Measurements from ENCODE around the gene KCNJ6. TPM values are rescaled to one million over a fixed set of nuclear protein-coding genes. Genes with fewer than 3 reads are reported as not detected.

Gene KCNJ6
- total and polyA plus RNA-seq, 5 donors from 2014 or later, result not detected

DNA sequence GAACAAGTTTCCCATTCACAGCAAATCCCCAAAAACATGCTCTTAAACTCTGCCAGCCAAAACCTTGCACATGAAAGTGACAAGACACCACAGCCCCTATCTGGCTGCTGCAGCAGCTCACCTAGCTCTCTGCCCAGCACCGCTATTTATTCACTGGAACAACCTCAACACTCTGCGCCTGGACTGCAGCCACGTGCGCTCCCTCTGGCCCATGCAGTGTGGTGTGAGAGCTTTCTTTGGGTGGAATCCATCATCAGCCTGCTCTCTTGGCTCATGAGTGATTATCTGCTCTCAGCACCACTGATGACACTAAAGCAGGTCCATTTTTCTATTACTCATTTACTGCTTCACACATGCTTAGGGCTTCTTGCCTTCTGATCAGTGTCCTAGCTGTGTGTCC lies 11.4 kb downstream of the KCNJ6 start:
- Mint-ChIP-seq H3K9me3 (peaks cover 0 to 3% (median 0%) of the 10 kb centered on the region in 7 donors), H3K27ac (no peak overlapping the region), H3K4me1 (no peaks in the 10 kb centered on the region), H3K4me3 (no peak overlapping the region), H3K27me3 (peaks cover 2% of the 10 kb centered on the region), H3K36me3 (no peaks in the 10 kb centered on the region)
- ATAC-seq (ENCODE audit: low read depth in 2 of 2), result no peak
- Histone ChIP-seq H3K4me3 (ENCODE audit: low read depth, low read length) (no peak overlapping the region), H3K36me3 (ENCODE audit: control insufficient read depth, insufficient read depth, low read length) (no peaks in the 10 kb centered on the region), H3K9me3 (ENCODE audit: control insufficient read depth in 2 of 2, low read length in 2 of 2) (no peaks in the 10 kb centered on the region), H3K4me1 (ENCODE audit: control insufficient read depth, insufficient read depth, low read length, poor library complexity, severe bottlenecking) (no peaks in the 10 kb centered on the region), H3K27me3 (ENCODE audit: control insufficient read depth, insufficient read depth, low read length) (no peaks in the 10 kb centered on the region), H3K27ac (ENCODE audit: insufficient read depth, low read length, poor library complexity, severe bottlenecking) (no peak overlapping the region)
- no peak for DNase-seq

GRCh38 chr21:37903396-37903795 lies 12.9 kb downstream of the KCNJ6 start:
- no peaks in the 10 kb centered on the region for H3K27me3 Mint-ChIP-seq
- no peaks in the 10 kb centered on the region for H3K36me3 ChIP-seq (ENCODE audit: control insufficient read depth, insufficient read depth, low read length)
- ATAC-seq (ENCODE audit: low read depth in 2 of 2) (no peak), DNase-seq (no peak)
- H3K4me1 Mint-ChIP-seq, result no peaks in the 10 kb centered on the region
- peaks cover 0 to 3% (median 0%) of the 10 kb centered on the region in 7 donors for H3K9me3 Mint-ChIP-seq
- no peaks in the 10 kb centered on the region for H3K27me3 ChIP-seq (ENCODE audit: control insufficient read depth, insufficient read depth, low read length)
- H3K27ac Mint-ChIP-seq, result no peak overlapping the region
- H3K4me1 ChIP-seq (ENCODE audit: control insufficient read depth, insufficient read depth, low read length, poor library complexity, severe bottlenecking), result no peaks in the 10 kb centered on the region
- H3K4me3 Mint-ChIP-seq, result no peak overlapping the region
- H3K9me3 ChIP-seq (ENCODE audit: control insufficient read depth in 2 of 2, low read length in 2 of 2), result no peaks in the 10 kb centered on the region
- no peaks in the 10 kb centered on the region for H3K36me3 Mint-ChIP-seq
- no peak overlapping the region for H3K27ac ChIP-seq (ENCODE audit: insufficient read depth, low read length, poor library complexity, severe bottlenecking)
- no peak overlapping the region for H3K4me3 ChIP-seq (ENCODE audit: low read depth, low read length)

DNA sequence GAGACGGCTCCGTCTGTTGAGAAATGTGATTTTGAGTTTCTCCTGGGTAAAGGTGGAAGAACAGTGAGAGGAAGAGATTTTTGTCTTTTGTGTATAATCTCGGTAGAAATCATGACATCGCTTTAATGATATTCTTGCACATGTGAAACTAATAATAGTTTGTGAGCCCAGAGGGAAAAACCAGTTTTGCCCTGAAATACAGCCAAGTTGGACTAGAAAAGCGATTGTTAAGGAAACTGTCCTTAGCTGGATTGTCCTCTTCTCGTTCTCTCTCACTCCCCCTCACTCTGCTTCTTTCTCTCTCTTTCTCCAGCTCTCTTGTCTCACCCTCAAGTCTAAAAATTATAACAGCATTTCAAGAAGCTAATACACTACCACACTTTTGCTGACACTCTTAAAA lies 17.1 kb downstream of the KCNJ6 start:
- no peaks in the 10 kb centered on the region for H3K36me3 Mint-ChIP-seq
- no peaks in the 10 kb centered on the region for H3K4me1 Mint-ChIP-seq
- no peak overlapping the region for H3K27ac ChIP-seq (ENCODE audit: insufficient read depth, low read length, poor library complexity, severe bottlenecking)
- H3K27ac Mint-ChIP-seq, result no peak overlapping the region
- H3K4me3 ChIP-seq (ENCODE audit: low read depth, low read length), result no peak overlapping the region
- H3K9me3 ChIP-seq (ENCODE audit: control insufficient read depth in 2 of 2, low read length in 2 of 2), result no peaks in the 10 kb centered on the region
- no peaks in the 10 kb centered on the region for H3K4me1 ChIP-seq (ENCODE audit: control insufficient read depth, insufficient read depth, low read length, poor library complexity, severe bottlenecking)
- H3K9me3 Mint-ChIP-seq, result peaks cover 0 to 2% (median 0%) of the 10 kb centered on the region in 7 donors
- no peak overlapping the region for H3K4me3 Mint-ChIP-seq
- no peak for DNase-seq
- H3K36me3 ChIP-seq (ENCODE audit: control insufficient read depth, insufficient read depth, low read length), result no peaks in the 10 kb centered on the region
- ATAC-seq (ENCODE audit: low read depth in 2 of 2), result no peak
- H3K27me3 ChIP-seq (ENCODE audit: control insufficient read depth, insufficient read depth, low read length), result no peaks in the 10 kb centered on the region
- no peaks in the 10 kb centered on the region for H3K27me3 Mint-ChIP-seq

DNA sequence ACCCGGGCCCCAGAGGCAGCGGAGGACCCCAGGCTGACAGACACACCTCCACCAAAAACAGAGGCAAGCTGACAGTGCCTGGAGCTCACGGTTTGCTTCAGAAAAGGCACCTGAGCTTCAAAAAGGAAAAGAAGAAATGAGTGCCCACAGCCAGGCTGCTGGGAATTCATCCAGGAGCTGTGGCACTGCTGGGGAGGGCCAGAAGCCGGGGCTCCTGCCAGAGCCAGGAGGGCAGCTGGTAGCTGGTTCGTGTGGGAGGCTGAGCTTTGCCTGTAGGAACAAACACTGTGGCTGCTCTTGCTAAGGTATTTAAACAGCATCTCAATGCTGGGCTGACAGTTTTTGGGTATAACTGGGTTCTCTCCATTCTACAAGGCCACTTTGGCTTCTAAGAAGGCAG lies 19.5 kb downstream of the KCNJ6 start:
- Histone ChIP-seq H3K36me3 (ENCODE audit: control insufficient read depth, insufficient read depth, low read length) (no peaks in the 10 kb centered on the region), H3K27me3 (ENCODE audit: control insufficient read depth, insufficient read depth, low read length) (no peaks in the 10 kb centered on the region), H3K4me3 (ENCODE audit: low read depth, low read length) (no peak overlapping the region), H3K4me1 (ENCODE audit: control insufficient read depth, insufficient read depth, low read length, poor library complexity, severe bottlenecking) (no peaks in the 10 kb centered on the region), H3K9me3 (ENCODE audit: control insufficient read depth in 2 of 2, low read length in 2 of 2) (no peaks in the 10 kb centered on the region), H3K27ac (ENCODE audit: insufficient read depth, low read length, poor library complexity, severe bottlenecking) (no peak overlapping the region)
- no peak for DNase-seq
- H3K36me3 Mint-ChIP-seq, result no peaks in the 10 kb centered on the region
- H3K27ac Mint-ChIP-seq, result no peak overlapping the region
- H3K4me1 Mint-ChIP-seq, result no peaks in the 10 kb centered on the region
- peaks cover 4% of the 10 kb centered on the region for H3K27me3 Mint-ChIP-seq
- H3K9me3 Mint-ChIP-seq, result peaks cover 0 to 2% (median 0%) of the 10 kb centered on the region in 7 donors
- H3K4me3 Mint-ChIP-seq, result no peak overlapping the region
- no peak for ATAC-seq (ENCODE audit: low read depth in 2 of 2)

DNA sequence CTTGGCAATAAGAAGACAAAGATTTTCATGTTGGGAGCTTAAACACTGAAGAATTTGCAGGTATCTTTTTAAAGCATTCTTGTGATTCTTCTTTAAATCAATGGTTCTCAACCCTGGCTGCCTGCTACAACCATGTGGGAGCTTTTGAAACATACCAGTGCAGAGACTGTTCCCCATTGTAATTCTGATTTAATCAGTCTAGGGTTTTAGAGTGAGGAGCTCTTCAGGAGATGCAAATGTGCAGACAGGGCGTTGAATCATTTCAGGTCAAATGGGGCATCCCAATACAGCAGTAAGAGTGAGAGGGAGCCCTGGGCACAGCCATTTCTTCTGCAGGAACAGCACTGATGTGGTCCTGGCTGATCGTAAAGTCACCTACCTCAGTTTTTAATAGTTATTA lies 24.3 kb downstream of the KCNJ6 start:
- Histone ChIP-seq H3K27me3 (ENCODE audit: control insufficient read depth, insufficient read depth, low read length) (no peaks in the 10 kb centered on the region), H3K27ac (ENCODE audit: insufficient read depth, low read length, poor library complexity, severe bottlenecking) (no peak overlapping the region), H3K36me3 (ENCODE audit: control insufficient read depth, insufficient read depth, low read length) (no peaks in the 10 kb centered on the region), H3K4me3 (ENCODE audit: low read depth, low read length) (no peak overlapping the region), H3K4me1 (ENCODE audit: control insufficient read depth, insufficient read depth, low read length, poor library complexity, severe bottlenecking) (no peaks in the 10 kb centered on the region), H3K9me3 (ENCODE audit: control insufficient read depth in 2 of 2, low read length in 2 of 2) (no peaks in the 10 kb centered on the region)
- H3K36me3 Mint-ChIP-seq, result no peaks in the 10 kb centered on the region
- no peak overlapping the region for H3K27ac Mint-ChIP-seq
- H3K4me3 Mint-ChIP-seq, result no peak overlapping the region
- peaks cover 4% of the 10 kb centered on the region for H3K27me3 Mint-ChIP-seq
- no peaks in the 10 kb centered on the region for H3K9me3 Mint-ChIP-seq
- H3K4me1 Mint-ChIP-seq, result no peaks in the 10 kb centered on the region
- DNase-seq (no peak), ATAC-seq (ENCODE audit: low read depth in 2 of 2) (no peak)

GRCh38 chr21:37888659-37889058 lies 27.6 kb downstream of the KCNJ6 start:
- DNase-seq (no peak), ATAC-seq (ENCODE audit: low read depth in 2 of 2) (no peak)
- no peaks in the 10 kb centered on the region for H3K9me3 ChIP-seq (ENCODE audit: control insufficient read depth in 2 of 2, low read length in 2 of 2)
- H3K27ac ChIP-seq (ENCODE audit: insufficient read depth, low read length, poor library complexity, severe bottlenecking), result no peak overlapping the region
- H3K27me3 Mint-ChIP-seq, result peaks cover 4% of the 10 kb centered on the region
- no peaks in the 10 kb centered on the region for H3K36me3 Mint-ChIP-seq
- no peaks in the 10 kb centered on the region for H3K9me3 Mint-ChIP-seq
- no peak overlapping the region for H3K4me3 ChIP-seq (ENCODE audit: low read depth, low read length)
- H3K4me3 Mint-ChIP-seq, result no peak overlapping the region
- no peaks in the 10 kb centered on the region for H3K27me3 ChIP-seq (ENCODE audit: control insufficient read depth, insufficient read depth, low read length)
- H3K36me3 ChIP-seq (ENCODE audit: control insufficient read depth, insufficient read depth, low read length), result no peaks in the 10 kb centered on the region
- no peak overlapping the region for H3K27ac Mint-ChIP-seq
- H3K4me1 ChIP-seq (ENCODE audit: control insufficient read depth, insufficient read depth, low read length, poor library complexity, severe bottlenecking), result no peaks in the 10 kb centered on the region
- no peaks in the 10 kb centered on the region for H3K4me1 Mint-ChIP-seq

DNA sequence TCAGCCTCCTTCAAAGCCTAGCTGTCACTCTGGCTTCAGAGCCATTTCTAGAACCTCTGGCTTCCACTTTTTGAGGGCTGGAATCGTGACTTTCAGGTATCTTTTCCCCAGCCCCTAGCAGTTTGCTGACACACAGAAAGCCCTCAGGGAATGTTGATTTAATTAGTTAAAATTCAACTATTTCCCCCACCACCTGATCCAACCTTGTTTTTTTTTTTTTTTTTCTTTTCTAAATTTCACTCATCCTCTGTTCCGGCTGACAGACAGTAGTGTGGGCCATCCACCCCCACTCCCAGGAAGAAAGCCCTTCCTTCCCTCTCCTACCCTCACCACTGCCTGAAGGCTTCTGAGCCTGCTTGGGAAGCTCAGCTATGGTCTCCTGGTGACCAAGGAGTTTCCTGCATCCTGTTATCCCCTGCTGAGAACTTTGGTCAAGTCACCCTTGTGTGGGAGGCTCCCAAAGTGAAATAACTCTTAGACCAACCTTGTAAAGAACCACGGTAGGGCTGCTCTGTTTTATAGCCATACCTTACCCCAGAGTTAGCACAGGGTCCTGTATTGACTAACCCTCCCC lies 29.4 kb downstream of the KCNJ6 start:
- Mint-ChIP-seq H3K4me3 (no peak overlapping the region), H3K4me1 (no peaks in the 10 kb centered on the region), H3K36me3 (no peaks in the 10 kb centered on the region), H3K9me3 (no peaks in the 10 kb centered on the region), H3K27me3 (no peaks in the 10 kb centered on the region), H3K27ac (no peak overlapping the region)
- no peaks in the 10 kb centered on the region for H3K9me3 ChIP-seq (ENCODE audit: control insufficient read depth in 2 of 2, low read length in 2 of 2)
- H3K27ac ChIP-seq (ENCODE audit: insufficient read depth, low read length, poor library complexity, severe bottlenecking), result no peak overlapping the region
- no peak for ATAC-seq (ENCODE audit: low read depth in 2 of 2)
- H3K36me3 ChIP-seq (ENCODE audit: control insufficient read depth, insufficient read depth, low read length), result no peaks in the 10 kb centered on the region
- DNase-seq, result no peak
- H3K4me1 ChIP-seq (ENCODE audit: control insufficient read depth, insufficient read depth, low read length, poor library complexity, severe bottlenecking), result no peaks in the 10 kb centered on the region
- H3K27me3 ChIP-seq (ENCODE audit: control insufficient read depth, insufficient read depth, low read length), result no peaks in the 10 kb centered on the region
- no peak overlapping the region for H3K4me3 ChIP-seq (ENCODE audit: low read depth, low read length)

GRCh38 chr21:37886120-37886519 lies 30.1 kb downstream of the KCNJ6 start:
- H3K36me3 ChIP-seq (ENCODE audit: control insufficient read depth, insufficient read depth, low read length), result no peaks in the 10 kb centered on the region
- H3K27ac Mint-ChIP-seq, result no peak overlapping the region
- H3K4me3 Mint-ChIP-seq, result no peak overlapping the region
- no peaks in the 10 kb centered on the region for H3K9me3 ChIP-seq (ENCODE audit: control insufficient read depth in 2 of 2, low read length in 2 of 2)
- no peaks in the 10 kb centered on the region for H3K9me3 Mint-ChIP-seq
- H3K36me3 Mint-ChIP-seq, result no peaks in the 10 kb centered on the region
- DNase-seq, result no peak
- ATAC-seq (ENCODE audit: low read depth in 2 of 2), result no peak
- H3K4me1 Mint-ChIP-seq, result no peaks in the 10 kb centered on the region
- H3K4me1 ChIP-seq (ENCODE audit: control insufficient read depth, insufficient read depth, low read length, poor library complexity, severe bottlenecking), result no peaks in the 10 kb centered on the region
- H3K4me3 ChIP-seq (ENCODE audit: low read depth, low read length), result no peak overlapping the region
- H3K27me3 ChIP-seq (ENCODE audit: control insufficient read depth, insufficient read depth, low read length), result no peaks in the 10 kb centered on the region
- H3K27me3 Mint-ChIP-seq, result no peaks in the 10 kb centered on the region
- H3K27ac ChIP-seq (ENCODE audit: insufficient read depth, low read length, poor library complexity, severe bottlenecking), result no peak overlapping the region

All from CD4-positive, CD25-positive, alpha-beta regulatory T cell (primary cell).